Activated effector memory CD4-positive, alpha-beta T cell treated with Interleukin-2 at 50 U/mL for 16 hours (primary cell): ENCODE data around the gene NAT9.

Experiments used
- DNase-seq: peaks from one replicate; pipeline ENCODE4 v3.0.0-alpha.2; 2020

The NAT9 gene

GRCh38 chr17:74742978-74743545 lies 33.1 kb downstream of the NAT9 start:
- no peak for DNase-seq

GRCh38 chr17:74742153-74742515 lies 34.0 kb downstream of the NAT9 start:
- DNase-seq = peak; percentile 72

- no peak for DNase-seq
Measured at GRCh38 chr17:74740641-74741387, 35.3 kb downstream of the NAT9 start.

GRCh38 chr17:74740173-74740572 lies 36.0 kb downstream of the NAT9 start:
- DNase-seq = no peak

DNA sequence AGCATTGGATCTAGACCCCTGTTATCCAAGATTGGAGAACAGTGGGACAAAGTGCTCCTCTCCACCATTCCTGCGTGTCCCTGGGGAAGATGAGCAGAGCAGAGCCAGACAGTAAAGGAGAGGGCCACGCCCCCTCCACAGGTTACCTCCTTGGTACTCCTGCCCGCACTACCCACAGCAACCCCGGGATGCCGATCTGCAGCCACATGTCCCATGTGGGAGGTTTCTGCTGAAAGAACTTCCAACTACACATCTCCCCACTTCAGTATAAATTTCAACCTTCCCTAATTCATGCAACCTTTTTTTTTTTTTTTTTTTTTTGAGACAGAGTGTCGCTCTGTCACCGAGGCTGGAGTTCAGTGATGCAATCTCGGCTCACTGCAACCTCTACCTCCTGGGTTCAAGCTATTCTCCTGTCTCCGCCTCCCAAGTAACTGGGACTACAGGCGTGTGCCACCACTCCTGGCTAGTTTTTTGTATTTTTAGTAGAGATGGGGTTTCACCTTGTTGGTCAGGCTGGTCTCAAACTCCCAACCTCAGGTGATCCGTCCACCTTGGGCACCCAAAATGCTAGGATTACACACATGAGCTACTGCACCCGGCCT lies 36.8 kb downstream of the NAT9 start:
- DNase-seq = no peak

GRCh38 chr17:74738051-74738996 lies 37.8 kb downstream of the NAT9 start:
- DNase-seq = peak; percentile 77

- no peak for DNase-seq
Measured at GRCh38 chr17:74737299-74738050, 38.7 kb downstream of the NAT9 start.

- DNase-seq = no peak
Measured at GRCh38 chr17:74736513-74737298, 39.4 kb downstream of the NAT9 start, which contains the start of gene RAB37. RAB37 (plus strand) TSS chr17:74737256; CDS start chr17:74737273, 17 bp downstream.

DNA sequence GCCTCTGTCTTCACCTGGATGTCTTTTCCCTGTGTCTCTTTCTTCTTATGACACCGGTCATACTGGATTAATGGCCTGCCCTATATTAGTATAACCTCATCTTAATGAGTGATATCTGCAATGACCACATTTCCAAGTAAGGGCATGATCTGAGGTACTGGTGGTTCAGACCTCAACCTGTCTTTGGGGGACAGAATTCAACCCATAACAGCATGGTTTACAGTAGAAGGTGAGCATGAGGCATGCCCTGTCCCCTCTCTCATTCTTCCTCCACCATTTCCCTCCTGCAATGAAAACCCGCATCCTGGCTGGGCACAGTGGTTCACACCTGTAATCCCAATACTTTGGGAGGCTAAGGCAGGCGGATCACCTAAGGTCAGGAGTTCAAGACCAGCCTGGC lies 41.9 kb downstream of the NAT9 start:
- DNase-seq = no peak

- no peak for DNase-seq
Measured at GRCh38 chr17:74733365-74734122, 42.6 kb downstream of the NAT9 start.

- no peak for DNase-seq
Measured at GRCh38 chr17:74732042-74732867, 43.9 kb downstream of the NAT9 start.

GRCh38 chr17:74731347-74731605 lies 44.9 kb downstream of the NAT9 start:
- no peak for DNase-seq

DNA sequence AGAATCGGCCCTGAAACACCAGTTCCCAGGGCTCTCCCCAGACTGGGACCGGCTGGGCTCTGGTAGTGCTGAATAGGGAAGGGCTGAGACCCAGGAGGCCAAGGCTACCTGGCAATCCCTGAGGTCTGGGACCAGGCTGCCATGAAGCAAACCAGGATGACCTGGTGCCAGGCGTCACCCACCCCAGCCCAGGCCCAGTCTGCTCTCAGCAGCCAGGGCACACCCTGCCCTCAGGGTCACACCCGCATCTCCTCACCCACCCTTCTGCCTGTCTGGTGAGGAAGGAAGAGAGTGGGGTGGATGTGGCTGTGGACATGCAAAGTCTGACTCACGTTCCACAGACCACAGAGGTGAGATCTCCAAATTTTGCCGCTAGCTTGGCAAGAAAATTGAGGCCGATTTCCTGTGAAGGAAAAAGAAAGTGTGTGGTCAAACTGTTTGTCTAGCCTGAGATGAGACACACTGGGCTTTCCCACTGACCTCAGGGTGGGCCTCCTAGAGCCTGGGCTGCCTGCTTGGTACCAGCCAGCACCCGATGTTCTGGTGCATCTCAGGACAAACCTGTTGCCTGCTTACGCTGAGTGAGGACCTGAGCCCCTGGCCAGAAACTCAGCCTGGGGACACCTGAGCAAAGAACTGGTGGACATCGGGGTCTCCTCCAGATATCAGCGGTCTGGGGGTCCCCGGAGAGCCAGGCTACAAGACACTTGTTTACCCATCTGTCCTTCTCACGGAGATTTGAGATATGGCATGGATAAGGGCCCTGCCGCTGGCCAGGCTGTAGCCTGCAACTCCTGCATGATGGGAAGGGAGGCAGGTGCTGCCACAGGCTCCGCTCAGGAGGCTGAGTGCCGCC lies 45.4 kb downstream of the NAT9 start:
- peak; percentile 66 for DNase-seq

- DNase-seq = no peak
Measured at GRCh38 chr17:74729866-74730265, 46.3 kb downstream of the NAT9 start.

GRCh38 chr17:74729368-74729767 lies 46.8 kb downstream of the NAT9 start:
- DNase-seq = no peak

- DNase-seq = no peak
Measured at GRCh38 chr17:74728702-74729075, 47.5 kb downstream of the NAT9 start.

DNA sequence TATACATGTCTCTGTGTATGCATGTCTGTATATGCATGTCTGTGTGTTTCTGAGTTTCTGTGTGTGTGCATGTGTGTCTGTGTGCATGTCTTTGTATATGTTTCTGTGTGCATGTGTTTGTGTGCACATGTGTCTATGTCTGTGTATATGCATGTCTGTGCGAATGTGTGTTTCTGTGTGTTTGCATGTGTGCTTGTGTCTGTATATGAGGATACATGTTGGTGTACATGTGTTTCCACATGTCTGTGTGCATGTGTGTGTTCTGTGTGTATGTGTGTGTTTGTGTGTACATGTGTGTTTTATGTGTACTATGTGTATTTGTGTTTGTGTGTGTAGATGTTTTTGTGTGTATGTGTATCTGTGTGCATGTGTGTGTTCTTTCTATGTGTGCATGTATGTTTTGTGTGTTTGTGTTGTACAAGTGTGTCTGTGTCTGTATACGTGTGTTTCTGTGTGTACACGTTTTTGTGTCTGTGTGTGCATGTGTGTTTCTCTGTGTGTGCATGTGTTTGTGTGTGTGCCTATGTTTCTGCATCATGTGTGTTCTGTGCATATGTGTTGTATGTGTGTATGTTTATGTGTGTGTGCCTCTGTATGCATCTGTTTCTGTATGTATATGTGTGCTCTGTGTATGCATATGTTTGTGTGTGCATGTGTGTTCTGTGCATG lies 48.0 kb downstream of the NAT9 start:
- DNase-seq = no peak

DNA sequence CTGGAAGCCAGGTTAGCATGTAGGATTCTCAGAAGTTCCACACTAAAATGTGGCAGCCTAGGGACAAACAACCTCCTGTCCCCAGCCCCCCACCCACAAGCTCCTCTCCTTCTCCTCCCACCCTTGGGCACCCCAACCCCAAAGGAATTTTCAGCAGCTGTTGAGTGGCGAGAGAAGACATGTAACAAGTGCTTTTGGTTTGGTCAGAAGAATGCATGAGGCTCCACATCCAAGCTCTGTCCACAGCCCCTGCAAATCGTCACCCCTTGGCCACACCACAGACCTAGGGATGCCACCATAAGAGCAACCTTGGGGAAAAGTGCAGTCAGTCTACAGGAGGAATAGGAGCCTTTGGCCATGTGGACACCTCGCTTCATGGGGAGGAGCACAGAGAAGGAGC lies 51.0 kb downstream of the NAT9 start:
- DNase-seq = no peak

DNA sequence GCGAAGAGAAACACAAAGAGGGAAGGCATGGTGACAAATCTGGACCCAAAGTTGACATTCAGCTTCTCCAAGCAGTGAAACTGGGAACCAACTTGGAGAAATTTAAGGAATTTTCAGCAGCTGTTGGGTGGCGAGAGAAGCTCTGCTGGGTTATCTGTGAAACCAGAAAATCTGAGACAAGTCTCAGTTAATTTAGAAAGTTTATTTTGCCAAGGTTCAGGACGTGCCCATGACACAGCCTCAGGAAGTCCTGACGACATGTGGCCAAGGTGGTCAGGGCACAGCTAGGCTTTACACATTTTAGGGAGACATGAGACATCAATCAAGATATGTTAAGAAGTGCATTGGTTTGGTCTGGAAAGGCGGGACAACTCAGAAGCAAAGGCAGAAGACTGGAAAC lies 52.3 kb downstream of the NAT9 start:
- DNase-seq = no peak
